Measurements from ENCODE around the gene NFIB.
A peak's percentile ranks its signal among the peaks of the same experiment; 100 is the strongest.

The NFIB gene

GRCh38 chr9:14103115-14103514, 210.8 kb downstream of the NFIB start:
- no peak for DNase-seq

GRCh38 chr9:14099737-14100136, 214.2 kb downstream of the NFIB start:
- no peak for DNase-seq

GRCh38 chr9:14098486-14099180, 215.3 kb downstream of the NFIB start:
- DNase-seq, result no peak

GRCh38 chr9:14097666-14098415, 216.1 kb downstream of the NFIB start:
- DNase-seq, result no peak

GRCh38 chr9:14097215-14097614, 216.7 kb downstream of the NFIB start:
- DNase-seq, result peak; percentile 38

GRCh38 chr9:14096258-14096922, 217.6 kb downstream of the NFIB start:
- peak; percentile 52 for DNase-seq

GRCh38 chr9:14095277-14095676, 218.7 kb downstream of the NFIB start:
- no peak for DNase-seq

- DNase-seq, result no peak
Observed at GRCh38 chr9:14094491-14094890, 219.4 kb downstream of the NFIB start.

GRCh38 chr9:14092344-14092743, 221.6 kb downstream of the NFIB start:
- DNase-seq, result no peak

- no peak for DNase-seq
Observed at GRCh38 chr9:14089051-14089803, 224.7 kb downstream of the NFIB start.

GRCh38 chr9:14087576-14087975, 226.4 kb downstream of the NFIB start:
- no peak for DNase-seq

GRCh38 chr9:14086495-14086894, 227.4 kb downstream of the NFIB start:
- DNase-seq, result no peak

GRCh38 chr9:14085810-14086209, 228.1 kb downstream of the NFIB start:
- DNase-seq, result no peak

- DNase-seq, result no peak
Observed at GRCh38 chr9:14084867-14085266, 229.1 kb downstream of the NFIB start.

- DNase-seq, result no peak
Observed at GRCh38 chr9:14083366-14083765, 230.6 kb downstream of the NFIB start.

- no peak for DNase-seq
Observed at GRCh38 chr9:14082732-14083131, 231.2 kb downstream of the NFIB start.

GRCh38 chr9:14081745-14082144, 232.2 kb downstream of the NFIB start:
- DNase-seq, result no peak

- no peak for DNase-seq
Observed at GRCh38 chr9:14080959-14081542, 232.9 kb downstream of the NFIB start.

GRCh38 chr9:14079440-14079839, 234.5 kb downstream of the NFIB start:
- DNase-seq, result no peak

- DNase-seq, result no peak
Observed at GRCh38 chr9:14077672-14078071, 236.3 kb downstream of the NFIB start.

- DNase-seq, result no peak
Observed at GRCh38 chr9:14075218-14075617, 238.7 kb downstream of the NFIB start.

- DNase-seq, result no peak
Observed at GRCh38 chr9:14072850-14073249, 241.1 kb downstream of the NFIB start.

All from right kidney (tissue), 1 donor.